ENCODE data around the gene GARS1. TPM values are rescaled to one million over a fixed set of nuclear protein-coding genes. Genes with fewer than 3 reads are reported as not detected.

GARS1 gene
- total RNA-seq, 4 donors from 2014 or later, result 79.2 to 125 (median 97.3) TPM

DNA sequence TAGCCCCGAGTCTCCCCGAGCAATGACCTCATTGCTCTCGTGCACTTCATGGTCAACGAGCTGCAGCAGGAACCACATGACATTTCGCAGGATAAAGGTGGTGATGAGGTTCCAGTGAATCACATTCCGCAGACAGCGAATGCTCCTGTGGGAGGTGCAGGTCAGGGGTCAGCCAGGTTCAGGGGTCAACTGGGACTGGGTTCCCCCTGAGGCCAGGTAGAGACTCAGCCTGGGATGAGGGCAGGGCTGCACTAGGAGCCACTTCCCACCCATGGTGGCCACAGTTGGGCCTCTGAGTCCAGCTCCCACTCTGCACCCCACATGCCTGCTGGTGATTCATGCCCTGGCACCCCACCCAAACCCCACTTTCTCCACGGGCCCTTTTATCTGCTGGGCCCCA, 70.4 kb downstream of the GARS1 start:
- no peaks in the 10 kb centered on the region for H3K9me3 ChIP-seq
- H3K27me3 ChIP-seq, result peaks cover 0 to 6% (median 0%) of the 10 kb centered on the region in 4 donors
- H3K36me3 ChIP-seq, result no peaks in the 10 kb centered on the region
- H3K27ac ChIP-seq, result no peak overlapping the region
- no peak for DNase-seq
- 65 to 84% methylated on average over 5 to 7 of the region's 8 CpGs for WGBS, 2 donors
- no peak for TF ChIP-seq POLR2A (IDR thresholded peaks at IDR 0.05)
- TF ChIP-seq, protein P1, sequence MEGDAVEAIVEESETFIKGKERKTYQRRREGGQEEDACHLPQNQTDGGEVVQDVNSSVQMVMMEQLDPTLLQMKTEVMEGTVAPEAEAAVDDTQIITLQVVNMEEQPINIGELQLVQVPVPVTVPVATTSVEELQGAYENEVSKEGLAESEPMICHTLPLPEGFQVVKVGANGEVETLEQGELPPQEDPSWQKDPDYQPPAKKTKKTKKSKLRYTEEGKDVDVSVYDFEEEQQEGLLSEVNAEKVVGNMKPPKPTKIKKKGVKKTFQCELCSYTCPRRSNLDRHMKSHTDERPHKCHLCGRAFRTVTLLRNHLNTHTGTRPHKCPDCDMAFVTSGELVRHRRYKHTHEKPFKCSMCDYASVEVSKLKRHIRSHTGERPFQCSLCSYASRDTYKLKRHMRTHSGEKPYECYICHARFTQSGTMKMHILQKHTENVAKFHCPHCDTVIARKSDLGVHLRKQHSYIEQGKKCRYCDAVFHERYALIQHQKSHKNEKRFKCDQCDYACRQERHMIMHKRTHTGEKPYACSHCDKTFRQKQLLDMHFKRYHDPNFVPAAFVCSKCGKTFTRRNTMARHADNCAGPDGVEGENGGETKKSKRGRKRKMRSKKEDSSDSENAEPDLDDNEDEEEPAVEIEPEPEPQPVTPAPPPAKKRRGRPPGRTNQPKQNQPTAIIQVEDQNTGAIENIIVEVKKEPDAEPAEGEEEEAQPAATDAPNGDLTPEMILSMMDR (IDR thresholded peaks at IDR 0.05), result no peak
- intact Hi-C loops (cut with DNase I), result no loop called here
- no peak overlapping the region for H3K4me3 ChIP-seq
- H3K4me1 ChIP-seq, result no peaks in the 10 kb centered on the region

DNA sequence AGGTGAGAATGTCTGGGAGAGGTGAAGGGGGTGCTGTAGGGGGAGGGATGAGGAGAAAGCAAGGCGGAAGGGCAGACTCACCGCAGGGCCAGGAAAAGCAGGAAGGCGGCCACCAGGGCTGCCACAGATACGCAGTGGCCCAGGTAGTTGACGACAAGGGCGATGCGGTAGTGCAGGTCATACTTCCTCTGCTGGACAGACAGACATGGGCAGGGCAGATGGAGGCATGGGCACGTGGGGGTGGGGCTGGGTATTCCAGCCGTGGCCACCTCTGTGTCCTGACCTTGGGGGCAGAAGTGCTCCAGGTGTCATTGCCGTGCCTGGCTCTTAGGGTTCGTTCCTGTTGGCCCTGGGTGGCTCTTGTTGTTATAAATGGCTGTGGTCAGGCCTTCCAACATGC, 70.8 kb downstream of the GARS1 start:
- 74 to 88% methylated on average over 11 of the region's 11 CpGs for WGBS, 2 donors
- TF ChIP-seq, protein P1 (IDR thresholded peaks at IDR 0.05), result no peak
- no peak for TF ChIP-seq POLR2A (IDR thresholded peaks at IDR 0.05)
- DNase-seq, result no peak
- H3K36me3 ChIP-seq, result no peaks in the 10 kb centered on the region
- H3K4me1 ChIP-seq, result no peaks in the 10 kb centered on the region
- H3K27me3 ChIP-seq, result peaks cover 0 to 6% (median 0%) of the 10 kb centered on the region in 4 donors
- H3K27ac ChIP-seq, result no peak overlapping the region
- intact Hi-C loops (cut with DNase I), result no loop called here
- no peaks in the 10 kb centered on the region for H3K9me3 ChIP-seq
- H3K4me3 ChIP-seq, result no peak overlapping the region

DNA sequence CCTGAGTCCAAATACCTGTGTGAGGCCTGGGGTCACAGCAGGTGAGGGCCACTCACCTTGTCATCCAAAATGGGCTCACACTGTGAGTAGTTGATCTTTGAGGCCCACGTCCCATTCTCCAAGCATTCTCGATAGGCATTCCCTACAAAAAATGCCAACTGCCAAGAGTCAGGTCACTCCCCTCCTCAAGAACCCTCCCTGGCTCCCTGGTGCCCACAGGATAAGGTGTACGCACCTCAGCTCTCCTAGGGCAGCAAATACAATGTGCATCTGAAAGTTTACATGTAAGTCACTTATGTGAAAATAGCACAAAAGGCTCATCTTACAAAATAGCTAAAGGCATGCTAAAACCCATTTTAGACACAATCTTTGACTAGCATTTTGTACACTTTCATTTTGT, 72.5 kb downstream of the GARS1 start:
- intact Hi-C loops (cut with DNase I), result no loop called here
- Histone ChIP-seq H3K9me3 (no peaks in the 10 kb centered on the region), H3K27ac (no peak overlapping the region), H3K4me3 (no peak overlapping the region), H3K36me3 (no peaks in the 10 kb centered on the region), H3K27me3 (peaks cover 0 to 6% (median 0%) of the 10 kb centered on the region in 4 donors), H3K4me1 (no peaks in the 10 kb centered on the region)
- 87 to 88% methylated on average over 3 of the region's 3 CpGs for WGBS, 2 donors
- DNase-seq, result no peak
- TF ChIP-seq, protein P1 (IDR thresholded peaks at IDR 0.05), result no peak
- TF ChIP-seq POLR2A (IDR thresholded peaks at IDR 0.05), result no peak

DNA sequence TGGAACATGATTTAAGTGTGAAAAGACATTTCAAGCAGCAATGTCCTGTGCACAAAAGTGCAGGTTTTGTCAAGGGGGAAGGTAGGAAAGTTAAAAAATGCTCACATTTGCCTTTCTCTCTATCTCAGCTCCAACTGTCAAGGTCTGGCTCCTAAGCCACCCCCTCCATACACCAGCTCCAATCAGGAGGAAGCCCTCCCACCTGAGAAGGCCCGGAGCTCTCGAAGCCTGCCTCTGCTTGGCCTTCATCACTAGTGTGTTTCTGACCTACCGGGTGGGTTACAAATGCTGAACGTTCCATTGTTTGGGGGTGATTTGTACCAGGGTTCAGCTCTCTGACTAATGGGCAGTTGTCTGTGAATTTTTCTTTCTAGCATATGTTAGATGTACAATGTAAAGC, 73.4 kb downstream of the GARS1 start:
- no peaks in the 10 kb centered on the region for H3K4me1 ChIP-seq
- no peak for DNase-seq
- no peaks in the 10 kb centered on the region for H3K9me3 ChIP-seq
- 48 to 68% methylated on average over 4 of the region's 4 CpGs for WGBS, 2 donors
- H3K27me3 ChIP-seq, result peaks cover 0 to 11% (median 0%) of the 10 kb centered on the region in 4 donors
- TF ChIP-seq, protein P1 (IDR thresholded peaks at IDR 0.05), result no peak
- TF ChIP-seq POLR2A (IDR thresholded peaks at IDR 0.05), result no peak
- no peak overlapping the region for H3K27ac ChIP-seq
- H3K4me3 ChIP-seq, result no peak overlapping the region
- intact Hi-C loops (cut with DNase I), result no loop called here
- H3K36me3 ChIP-seq, result no peaks in the 10 kb centered on the region

- Histone ChIP-seq H3K4me3 (no peak overlapping the region), H3K4me1 (no peaks in the 10 kb centered on the region), H3K27ac (no peak overlapping the region), H3K9me3 (no peaks in the 10 kb centered on the region), H3K36me3 (no peaks in the 10 kb centered on the region), H3K27me3 (peaks cover 0 to 36% (median 0%) of the 10 kb centered on the region in 4 donors)
- TF ChIP-seq, protein P1 (IDR thresholded peaks at IDR 0.05), result no peak
- no peak for TF ChIP-seq POLR2A (IDR thresholded peaks at IDR 0.05)
- DNase-seq, result no peak
- 7 to 8% methylated on average over 6 of the region's 6 CpGs for WGBS, 2 donors
- intact Hi-C loops (cut with DNase I), result no loop called here
Observed at GRCh38 chr7:30671793-30672465, 77.3 kb downstream of the GARS1 start.
